Coronary artery (tissue), 2 donors: ENCODE results near the gene PTCHD4.
"Not testable (repeated sequence)": the region's sequence is repeated elsewhere in the genome, so short reads cannot be mapped to it uniquely, and the experiment has no call there.

Experiments
- DNase-seq: peaks from one replicate; pipeline ENCODE4 v3.0.0-alpha.2; 2017; ENCODE audit warnings: low spot score
- H3K27ac ChIP-seq, 2 donors: fragments of 200-600 bp; sonication (generic); one replicate each; pipeline ENCODE4 v1.5.1; 2016 to 2019
- H3K4me3 ChIP-seq: fragments of 200-600 bp; sonication (generic); 2 replicates; pipeline ENCODE4 v1.5.1; 2016; ENCODE audit warnings: mild to moderate bottlenecking, moderate library complexity
- CTCF ChIP-seq: fragments of 200-600 bp; sonication (generic); IDR thresholded peaks from one replicate; pipeline ENCODE4 v1.5.1; 2019; ENCODE audit warnings: antibody characterized with exemption

Gene PTCHD4

GRCh38 chr6:48111575-48111974, 578 bp upstream of the PTCHD4 start:
- Histone ChIP-seq H3K4me3 (no peak overlapping the region), H3K27ac (no peak overlapping the region)
- no peak for DNase-seq
- no peak for TF ChIP-seq CTCF

- no peak for DNase-seq
- no peak for TF ChIP-seq CTCF
- H3K4me3 ChIP-seq: no peak overlapping the region
- H3K27ac ChIP-seq: no peak overlapping the region
Measured at GRCh38 chr6:48110436-48111142, 408 bp downstream of the PTCHD4 start.

- H3K27ac ChIP-seq: no peak overlapping the region
- TF ChIP-seq CTCF: no peak
- H3K4me3 ChIP-seq: peak overlapping the region; percentile 21
- DNase-seq: no peak
Measured at GRCh38 chr6:48109944-48110343, 1.1 kb downstream of the PTCHD4 start.

- DNase-seq, H3K27ac ChIP-seq, H3K4me3 ChIP-seq: not testable (repeated sequence)
Measured at GRCh38 chr6:48102476-48103195, 8.4 kb downstream of the PTCHD4 start.

- no peak for DNase-seq
- H3K4me3 ChIP-seq: no peak overlapping the region
- no peak overlapping the region for H3K27ac ChIP-seq
- no peak for TF ChIP-seq CTCF
Measured at GRCh38 chr6:48101290-48101689, 9.7 kb downstream of the PTCHD4 start.

- no peak for DNase-seq
- TF ChIP-seq CTCF: no peak
- Histone ChIP-seq H3K4me3 (no peak overlapping the region), H3K27ac (no peak overlapping the region)
Measured at GRCh38 chr6:48100588-48100895, 10.5 kb downstream of the PTCHD4 start.

- Histone ChIP-seq H3K4me3 (no peak overlapping the region), H3K27ac (no peak overlapping the region)
- no peak for DNase-seq
- TF ChIP-seq CTCF: no peak
Measured at GRCh38 chr6:48099713-48100587, 11.0 kb downstream of the PTCHD4 start.
